DLD1 (cell line): ENCODE data around the gene NADK.

Source experiments
- in situ Hi-C: cut with HindIII; loops from 2 replicates; pipeline ENCODE4 v1.10.0; 2017; ENCODE audit warnings: low sequenced_read_pairs

Gene NADK, protein sequence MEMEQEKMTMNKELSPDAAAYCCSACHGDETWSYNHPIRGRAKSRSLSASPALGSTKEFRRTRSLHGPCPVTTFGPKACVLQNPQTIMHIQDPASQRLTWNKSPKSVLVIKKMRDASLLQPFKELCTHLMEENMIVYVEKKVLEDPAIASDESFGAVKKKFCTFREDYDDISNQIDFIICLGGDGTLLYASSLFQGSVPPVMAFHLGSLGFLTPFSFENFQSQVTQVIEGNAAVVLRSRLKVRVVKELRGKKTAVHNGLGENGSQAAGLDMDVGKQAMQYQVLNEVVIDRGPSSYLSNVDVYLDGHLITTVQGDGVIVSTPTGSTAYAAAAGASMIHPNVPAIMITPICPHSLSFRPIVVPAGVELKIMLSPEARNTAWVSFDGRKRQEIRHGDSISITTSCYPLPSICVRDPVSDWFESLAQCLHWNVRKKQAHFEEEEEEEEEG

GRCh38 chr1:1777950-1778662 lies at the start of gene NADK:
TSS of gene NADK (minus strand) at chr1:1778470. CDS start at chr1:1765406, 13,064 bp downstream.
- in situ Hi-C loops, result no loop called here

DNA sequence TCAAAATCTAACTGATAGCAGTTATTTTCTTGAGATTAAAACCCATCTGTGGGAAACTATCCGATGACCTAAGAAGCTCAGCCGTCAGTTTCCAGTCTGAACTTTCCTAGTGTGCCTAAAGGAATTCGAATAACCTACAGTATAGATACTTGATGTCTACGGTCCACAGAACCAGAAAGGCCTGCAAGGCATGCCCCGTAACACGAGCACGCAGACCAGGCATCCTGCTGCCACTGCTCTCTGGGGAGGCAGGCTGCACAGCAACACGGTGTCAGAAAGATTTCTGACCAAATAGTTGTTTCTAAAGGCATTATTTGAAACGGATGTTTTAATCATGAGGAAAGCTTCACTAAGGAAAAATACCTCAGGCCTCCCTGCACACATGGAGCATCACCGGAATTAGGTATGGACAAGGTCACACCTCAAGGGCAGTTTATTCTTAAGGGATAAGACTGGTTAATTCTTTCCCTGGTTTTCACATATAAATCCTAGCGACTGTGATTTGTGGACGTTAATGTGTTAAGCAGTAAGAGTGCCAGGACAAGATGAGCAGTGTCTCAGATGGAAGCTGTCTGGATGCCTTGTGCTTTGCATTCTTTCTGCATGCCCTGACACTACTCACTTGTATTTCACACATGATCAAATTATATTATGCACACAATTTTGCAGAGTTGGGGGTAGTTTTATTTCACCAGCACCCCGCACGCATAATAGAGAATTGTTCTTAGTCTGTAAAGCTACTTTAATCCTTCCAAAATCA lies 49.0 kb upstream of the NADK start:
- in situ Hi-C loops, result loop anchor here (10.0 kb wide), 1 partner anchor 58 kb away; no protein-coding TSS in a partner anchor

DNA sequence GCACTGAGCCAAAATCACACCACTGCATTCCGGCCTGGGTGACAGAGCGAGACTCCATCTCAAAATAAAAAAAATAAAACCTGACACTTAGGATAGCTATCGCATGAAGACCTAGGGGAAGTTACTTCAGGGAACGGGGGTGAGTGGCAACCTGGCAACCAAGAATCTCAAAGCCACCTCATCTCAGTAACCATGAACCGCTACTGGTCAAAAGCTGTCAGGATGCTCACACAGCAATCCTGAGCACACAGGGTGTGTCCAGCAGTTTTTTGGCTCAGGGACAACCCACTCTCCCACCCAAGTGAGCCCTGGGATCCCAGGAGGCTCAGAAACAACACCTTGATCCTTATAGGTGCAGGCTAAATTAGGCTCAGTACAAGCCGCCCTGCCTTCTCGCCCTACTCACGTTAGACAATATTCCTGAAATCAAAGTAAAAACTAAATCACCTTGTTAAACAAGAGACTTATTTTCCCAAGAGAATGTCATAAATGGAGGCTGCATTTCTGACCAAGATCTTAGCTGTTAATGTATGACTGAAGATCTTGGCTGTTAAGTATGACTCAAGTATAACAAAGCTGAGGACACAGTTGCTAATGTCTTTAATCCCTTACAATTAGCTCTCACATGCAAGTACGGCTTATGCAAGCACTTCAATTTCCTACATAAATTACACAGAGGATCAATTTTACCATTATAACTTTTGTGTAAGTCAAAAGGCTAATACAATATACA lies 48.3 kb upstream of the NADK start:
- in situ Hi-C loops, result loop anchor here (10.0 kb wide), 1 partner anchor 58 kb away; no protein-coding TSS in a partner anchor

GRCh38 chr1:1825217-1825616 lies 46.9 kb upstream of the NADK start:
- in situ Hi-C loops, result loop anchor here (10.0 kb wide), 1 partner anchor 60 kb away; no protein-coding TSS in a partner anchor

- in situ Hi-C loops, result loop anchor here (10.0 kb wide), 1 partner anchor 65 kb away; no protein-coding TSS in a partner anchor
Observed at GRCh38 chr1:1819762-1820161, 41.5 kb upstream of the NADK start.

DNA sequence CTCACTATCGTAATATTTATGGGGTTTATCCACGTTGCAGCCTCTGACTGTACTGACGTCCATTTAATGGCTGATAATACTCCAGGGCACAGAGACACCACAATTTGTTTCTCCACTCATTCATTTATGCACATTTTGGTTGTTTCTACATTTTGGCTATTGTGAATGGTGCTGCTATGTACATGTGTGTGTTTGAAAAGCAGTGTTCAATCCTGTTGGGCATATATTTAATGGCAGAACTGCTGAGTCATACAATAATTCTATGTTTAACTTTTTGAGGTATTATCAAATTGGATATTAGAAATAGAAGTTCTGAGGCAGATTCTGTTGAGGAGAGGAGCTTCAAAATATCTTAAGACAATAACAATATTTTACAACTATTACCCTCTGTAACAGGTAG lies 39.0 kb upstream of the NADK start:
- in situ Hi-C loops, result no loop called here

GRCh38 chr1:1815606-1816281 lies 37.5 kb upstream of the NADK start:
- in situ Hi-C loops, result no loop called here

- in situ Hi-C loops, result no loop called here
Observed at GRCh38 chr1:1809489-1809888, 31.2 kb upstream of the NADK start.

- in situ Hi-C loops, result no loop called here
Observed at GRCh38 chr1:1808206-1808605, 29.9 kb upstream of the NADK start.

- in situ Hi-C loops, result no loop called here
Observed at GRCh38 chr1:1806890-1807289, 28.6 kb upstream of the NADK start.

- in situ Hi-C loops, result no loop called here
Observed at GRCh38 chr1:1804301-1804700, 26.0 kb upstream of the NADK start.

DNA sequence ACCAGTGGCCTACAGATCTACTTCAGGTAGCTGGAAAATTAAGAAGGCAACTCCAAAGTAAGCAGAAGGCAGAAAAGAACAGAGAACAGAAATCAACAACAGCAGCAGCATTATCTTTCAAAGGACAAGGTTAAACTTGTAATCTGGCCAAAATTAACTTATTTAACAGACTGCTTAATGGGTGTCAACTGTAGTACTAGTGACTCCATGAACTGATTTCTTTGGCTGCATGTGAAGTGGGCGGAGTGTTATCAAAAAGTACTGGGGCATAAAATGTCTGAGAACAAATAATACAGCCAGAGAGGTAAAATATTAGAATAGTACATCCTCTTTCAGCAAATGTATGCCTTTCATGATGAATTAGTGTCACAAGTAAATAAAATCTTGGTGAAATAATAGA lies 24.6 kb upstream of the NADK start:
- in situ Hi-C loops, result no loop called here

- in situ Hi-C loops, result no loop called here
Observed at GRCh38 chr1:1799716-1800115, 21.4 kb upstream of the NADK start.

DNA sequence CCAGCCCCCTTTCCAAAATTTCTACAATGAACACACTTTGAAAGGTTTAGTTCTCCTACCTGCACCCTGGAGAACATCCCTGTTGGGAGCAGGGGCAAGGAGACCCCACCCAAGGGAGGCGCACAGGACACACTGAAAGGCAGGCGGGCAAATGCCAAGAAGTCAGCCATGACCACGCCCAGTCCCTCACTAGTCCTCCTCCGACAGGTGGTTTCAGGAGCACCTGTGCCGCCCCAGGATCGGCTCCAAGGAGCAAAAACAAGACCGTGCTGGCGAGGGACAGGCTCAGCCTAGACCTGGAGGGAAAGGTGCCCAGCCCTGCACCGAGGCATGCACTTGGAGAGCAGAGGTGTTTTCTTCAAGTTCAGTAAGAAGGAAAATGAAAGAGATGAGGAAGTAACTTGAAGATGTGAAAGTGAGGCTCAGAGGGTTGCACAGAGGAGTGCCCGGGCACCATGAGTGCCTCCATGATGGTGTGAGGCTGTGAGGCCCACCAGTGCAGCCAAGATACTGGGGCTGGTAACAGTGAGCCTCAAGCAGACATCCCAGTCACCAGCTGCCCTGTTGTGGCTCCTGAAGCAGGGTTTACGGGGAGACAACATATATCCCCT lies 19.6 kb upstream of the NADK start:
- in situ Hi-C loops, result no loop called here

DNA sequence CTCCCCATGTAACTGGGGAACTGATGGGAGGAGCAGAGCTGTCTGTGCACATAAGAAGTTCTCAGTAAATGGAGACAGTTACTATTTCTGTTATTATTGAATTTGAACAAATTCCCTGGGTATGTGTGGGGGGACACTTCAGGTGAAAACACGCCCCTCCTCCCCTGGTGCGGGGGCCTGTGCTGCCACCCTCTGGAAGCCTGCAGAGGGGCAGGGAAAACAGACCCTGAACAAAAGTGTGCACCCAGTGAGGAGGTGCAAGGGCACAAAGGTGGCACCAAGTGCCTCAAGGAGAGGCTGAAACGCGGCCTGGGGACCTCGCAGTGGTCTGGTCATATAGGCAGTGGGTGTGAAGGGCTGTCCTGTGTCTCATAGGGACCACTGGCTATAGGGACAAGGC lies 18.2 kb upstream of the NADK start:
- in situ Hi-C loops, result no loop called here

DNA sequence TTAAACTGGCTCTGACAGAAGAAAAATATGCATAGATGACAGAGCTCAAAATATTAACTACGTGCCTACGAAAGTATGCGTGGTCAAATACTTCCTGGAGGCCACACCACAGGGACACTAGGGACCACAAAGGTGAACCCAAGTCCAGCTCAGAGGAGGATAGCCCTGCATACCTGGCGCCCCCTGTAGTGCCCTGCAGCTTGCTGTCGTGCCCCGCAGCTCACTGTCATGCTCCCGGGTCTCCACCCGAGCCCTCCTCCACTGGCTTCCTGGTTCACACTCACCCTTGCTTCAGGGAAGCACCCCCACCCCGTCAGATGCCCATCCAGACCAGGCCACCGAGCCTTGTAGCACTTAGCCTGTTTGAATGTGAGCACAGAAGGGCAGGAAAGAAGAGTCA lies 16.7 kb upstream of the NADK start:
- in situ Hi-C loops, result no loop called here

DNA sequence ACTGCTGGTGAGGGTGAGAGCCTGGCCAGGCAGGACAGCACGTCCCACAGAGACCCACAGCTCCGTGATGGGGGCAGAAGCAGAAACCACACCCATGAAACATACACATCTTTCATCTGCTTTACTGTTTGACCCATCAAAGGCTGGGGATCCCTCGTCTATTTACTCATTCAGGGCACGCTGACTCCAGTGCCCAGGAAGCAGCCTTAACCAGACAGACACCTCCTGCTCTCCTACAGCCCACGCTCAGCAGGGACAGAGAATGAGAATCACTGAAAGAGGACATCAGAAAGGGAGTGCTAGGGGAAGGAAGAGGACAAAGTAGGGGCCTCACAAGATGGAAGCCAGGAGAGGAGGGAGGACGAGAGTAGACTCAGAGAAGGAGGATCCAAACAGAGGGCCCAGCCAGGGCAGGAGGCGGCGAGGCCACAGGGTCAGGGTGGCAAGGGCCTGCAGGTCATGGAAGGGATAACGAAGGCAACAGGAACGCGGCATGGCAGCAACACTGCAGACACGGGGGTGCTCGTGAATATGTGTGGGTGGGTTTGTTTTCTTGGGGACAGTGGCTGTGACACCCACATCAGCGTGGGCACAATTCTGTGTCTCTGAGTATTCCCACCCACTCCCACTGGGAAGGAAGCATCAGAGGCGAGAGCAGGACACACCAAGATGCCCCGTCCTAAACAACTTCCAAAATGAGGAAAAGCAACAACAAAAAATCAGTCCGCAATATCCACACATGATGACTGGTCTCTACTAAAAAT lies 15.4 kb upstream of the NADK start:
- in situ Hi-C loops, result no loop called here

DNA sequence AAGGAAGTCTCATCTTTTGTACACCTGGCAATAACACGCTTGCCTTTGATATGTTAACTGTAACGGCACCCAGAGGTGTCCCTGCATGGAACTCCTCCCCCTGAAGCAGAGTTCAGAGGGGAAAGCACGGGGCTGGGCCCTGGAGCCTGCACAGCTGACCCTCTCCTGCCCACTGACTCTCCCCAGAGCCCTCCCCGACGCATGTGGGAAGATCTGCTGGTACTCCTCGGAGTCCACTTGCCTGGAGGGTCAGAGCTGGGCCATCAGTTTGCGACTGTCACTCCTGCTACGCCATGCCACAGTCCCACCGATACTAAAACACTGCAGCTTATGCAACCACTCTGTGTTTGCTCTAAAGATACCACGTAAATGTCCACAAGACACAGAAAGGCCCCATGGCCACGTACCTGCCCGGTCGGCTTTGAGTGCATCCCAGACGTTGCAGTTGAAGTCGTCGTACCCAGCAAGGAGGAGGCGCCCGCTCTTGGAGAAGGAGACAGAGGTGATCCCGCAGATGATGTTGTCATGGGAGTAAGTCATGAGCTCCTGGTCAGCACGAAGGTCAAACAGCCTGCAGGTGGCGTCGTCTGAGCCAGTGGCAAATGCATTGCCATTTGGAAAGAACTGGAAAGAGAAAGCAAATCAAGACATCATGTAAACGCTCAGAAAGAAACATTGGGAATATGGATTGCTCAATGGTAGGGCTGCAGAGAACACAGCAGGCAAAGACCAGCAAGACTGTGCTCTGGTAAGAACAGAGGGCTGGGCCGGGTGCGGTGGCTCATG lies 10.6 kb upstream of the NADK start:
- in situ Hi-C loops, result no loop called here
